Measurements from ENCODE around the gene RBKS.
"Not testable (repeated sequence)": the region's sequence is repeated elsewhere in the genome, so short reads cannot be mapped to it uniquely, and the experiment has no call there.

Gene RBKS

DNA sequence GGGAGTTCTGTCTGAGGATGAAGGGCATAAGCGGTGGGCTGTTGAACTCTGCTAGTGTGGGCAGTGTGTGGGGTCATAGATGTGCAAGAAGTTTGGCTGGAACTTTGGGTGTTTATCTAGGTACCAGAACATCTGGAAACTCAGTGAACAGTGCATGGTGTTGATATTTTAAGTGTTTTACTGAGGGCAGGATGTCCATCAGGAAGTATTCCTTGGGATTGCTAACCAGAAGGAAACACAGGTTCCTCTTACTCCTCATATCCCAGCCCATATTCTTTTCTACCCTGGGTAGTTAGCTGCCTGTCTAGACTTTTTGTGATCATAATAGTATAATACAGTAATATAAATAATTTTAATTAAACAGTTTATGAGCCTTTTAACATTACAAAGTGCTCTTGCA, 15.9 kb upstream of the RBKS start:
- DNase-seq (ENCODE audit: low spot score), result no peak

DNA sequence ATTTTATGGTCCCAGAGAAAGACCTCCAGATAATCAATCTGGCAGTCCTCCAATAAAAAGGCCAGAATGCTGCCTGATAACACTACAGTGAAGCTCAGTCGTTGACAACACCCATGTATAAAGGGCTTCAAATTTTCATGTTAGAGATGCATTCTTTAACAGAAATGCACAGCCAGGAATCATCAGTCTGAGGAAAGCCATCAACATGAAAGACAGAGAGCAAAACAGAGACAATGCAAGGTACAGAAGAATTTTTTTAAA, 14.1 kb upstream of the RBKS start:
- DNase-seq (ENCODE audit: low spot score), result no peak

DNA sequence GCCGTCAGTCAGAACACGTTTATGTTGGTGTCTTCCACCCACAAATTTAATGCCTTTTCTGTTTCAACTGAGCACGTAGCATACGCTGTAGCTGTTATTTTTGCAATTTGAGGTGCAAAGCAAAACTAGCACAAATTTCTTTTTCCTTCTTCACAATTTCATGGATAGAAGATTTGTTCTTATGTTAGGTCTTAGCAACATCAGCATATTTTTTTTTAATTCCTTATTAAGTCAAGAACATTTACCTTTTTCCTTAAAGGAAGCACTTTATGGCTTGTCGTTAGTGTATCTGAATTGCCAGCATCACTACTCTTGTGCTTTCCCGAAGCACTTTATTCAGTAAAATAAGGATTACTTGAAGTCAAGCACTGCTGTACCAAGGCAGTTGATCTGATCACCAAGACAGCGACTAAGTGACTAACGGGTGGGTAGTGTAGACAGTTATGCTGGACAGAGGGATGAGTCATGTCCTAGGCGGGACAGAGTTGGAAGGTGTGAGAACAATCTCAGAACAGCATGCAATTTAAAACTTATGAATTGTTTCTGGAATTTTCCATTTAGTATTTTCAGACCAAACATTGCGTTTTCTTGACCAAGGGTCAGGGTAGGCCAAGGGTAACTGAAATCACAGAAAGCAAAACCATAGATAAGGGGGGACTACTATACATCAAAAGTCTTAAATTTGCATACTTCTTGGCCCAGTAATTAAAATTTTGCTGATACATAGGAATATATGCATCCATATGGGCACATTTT, 13.6 kb upstream of the RBKS start:
- no peak for DNase-seq (ENCODE audit: low spot score)

DNA sequence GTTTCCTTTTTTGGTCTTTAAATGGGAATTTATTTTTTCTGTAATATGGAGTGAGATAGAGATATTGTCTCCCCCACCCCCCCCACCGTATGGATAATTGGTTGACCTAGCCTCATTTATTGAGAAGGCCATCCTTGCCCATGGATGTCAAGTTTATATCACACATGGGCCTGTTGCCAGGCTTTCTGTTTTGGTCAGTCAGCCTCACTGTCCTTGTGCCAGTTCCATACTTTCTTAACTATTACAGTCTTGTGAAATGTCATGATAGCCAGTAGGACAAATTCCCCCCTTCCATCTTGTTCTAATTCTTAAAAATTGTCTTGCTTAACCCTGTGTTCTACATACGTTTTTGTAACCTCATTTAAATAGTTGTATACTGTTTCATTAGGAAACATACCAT, 12.8 kb upstream of the RBKS start:
- no peak for DNase-seq (ENCODE audit: low spot score)

DNA sequence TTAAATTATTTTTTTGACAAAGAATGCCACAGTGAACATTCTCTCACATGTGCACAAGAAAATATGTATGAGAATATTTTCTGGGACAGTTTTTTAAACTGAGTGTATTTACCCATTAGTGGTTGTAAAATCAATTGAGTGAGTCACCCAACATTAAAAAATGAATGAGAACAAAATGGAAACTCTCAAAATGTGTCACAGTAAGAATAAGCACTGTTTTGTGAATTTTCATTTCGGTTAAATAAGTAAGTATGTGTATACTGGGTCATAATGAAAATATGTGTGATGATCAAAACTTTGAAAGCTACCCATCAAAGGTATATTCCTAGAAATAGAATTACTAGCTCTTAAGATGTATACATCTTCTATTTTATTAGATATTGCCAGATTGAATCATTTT, 11.9 kb upstream of the RBKS start:
- DNase-seq (ENCODE audit: low spot score), result no peak

DNA sequence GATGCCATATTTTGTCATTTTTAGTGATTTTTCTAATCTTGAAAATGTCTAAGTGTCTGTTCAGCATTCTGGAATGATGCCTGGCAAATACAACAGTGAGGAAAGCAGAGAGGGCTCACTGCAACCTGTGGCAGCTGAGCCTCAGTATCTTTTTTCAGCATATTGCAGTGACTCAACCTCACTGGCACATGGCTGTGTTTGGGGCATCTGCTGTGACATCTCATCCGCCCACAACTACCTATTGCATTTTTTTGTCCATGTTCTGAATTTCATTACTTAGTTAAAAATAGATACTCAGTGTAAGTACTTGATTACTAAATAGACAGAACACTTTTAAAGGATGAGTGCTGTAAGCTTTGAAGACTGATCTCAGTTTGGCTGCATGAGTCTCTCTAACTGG, 11.0 kb upstream of the RBKS start:
- DNase-seq (ENCODE audit: low spot score), result no peak

DNA sequence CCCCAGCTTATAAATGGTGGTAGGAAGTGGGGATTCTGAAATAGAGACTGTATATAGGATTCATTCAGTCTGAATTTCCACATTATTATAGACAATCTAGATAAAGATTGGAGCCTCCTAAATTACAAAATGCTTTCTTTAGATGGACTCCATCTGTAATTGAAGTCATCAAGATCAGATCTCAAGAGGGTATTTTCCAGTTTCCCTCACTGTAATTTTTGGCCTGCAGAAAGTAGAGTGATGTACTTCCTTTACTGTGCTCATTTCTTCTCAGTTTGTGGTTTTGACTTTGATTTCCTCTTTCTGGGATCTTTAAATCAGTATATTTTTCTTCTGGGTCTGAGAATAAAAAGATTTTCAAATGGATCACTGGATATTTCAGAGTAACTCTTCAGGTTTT, 7.5 kb upstream of the RBKS start:
- no peak for DNase-seq (ENCODE audit: low spot score)

DNA sequence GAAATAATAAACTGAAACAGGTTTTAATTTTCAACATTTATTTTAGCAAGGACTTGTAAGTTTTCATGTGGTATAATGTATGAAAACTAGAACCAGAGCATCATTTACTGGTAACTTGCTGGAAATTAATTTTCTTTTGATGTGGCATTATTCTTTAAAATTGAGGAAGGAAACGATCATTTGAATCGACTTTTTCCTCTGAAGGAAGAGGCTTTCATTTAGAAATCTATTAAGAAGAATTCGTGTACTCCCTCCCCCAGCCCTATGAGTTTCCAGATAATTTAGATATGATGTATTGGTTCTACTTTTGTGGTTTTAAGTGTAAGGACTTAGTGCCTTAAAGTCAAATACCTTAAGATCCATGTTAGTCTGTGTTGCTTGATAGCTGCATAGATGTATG, 2.8 kb upstream of the RBKS start:
- no peak for DNase-seq (ENCODE audit: low spot score)

DNA sequence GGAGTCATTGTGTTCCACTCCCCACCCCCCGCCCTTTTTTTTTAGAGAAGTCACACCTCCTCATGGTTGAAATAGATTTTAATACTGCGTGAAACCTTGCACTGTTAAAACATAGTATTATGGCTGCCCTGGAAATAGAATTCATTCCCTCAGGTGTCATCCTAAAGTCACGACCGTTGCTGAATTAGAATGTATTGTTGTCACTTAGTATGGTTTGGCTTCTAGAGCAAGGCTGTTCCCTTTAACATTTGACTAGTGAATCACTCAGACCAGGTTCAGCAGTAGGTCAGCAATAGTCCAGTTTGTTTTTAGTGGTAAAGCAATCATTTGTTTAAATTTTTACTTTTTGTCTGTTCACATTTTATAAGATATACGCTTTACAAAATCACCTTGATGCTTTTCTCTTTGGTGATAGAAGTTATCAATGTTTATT, 1.5 kb upstream of the RBKS start:
- no peak for DNase-seq (ENCODE audit: low spot score)

DNA sequence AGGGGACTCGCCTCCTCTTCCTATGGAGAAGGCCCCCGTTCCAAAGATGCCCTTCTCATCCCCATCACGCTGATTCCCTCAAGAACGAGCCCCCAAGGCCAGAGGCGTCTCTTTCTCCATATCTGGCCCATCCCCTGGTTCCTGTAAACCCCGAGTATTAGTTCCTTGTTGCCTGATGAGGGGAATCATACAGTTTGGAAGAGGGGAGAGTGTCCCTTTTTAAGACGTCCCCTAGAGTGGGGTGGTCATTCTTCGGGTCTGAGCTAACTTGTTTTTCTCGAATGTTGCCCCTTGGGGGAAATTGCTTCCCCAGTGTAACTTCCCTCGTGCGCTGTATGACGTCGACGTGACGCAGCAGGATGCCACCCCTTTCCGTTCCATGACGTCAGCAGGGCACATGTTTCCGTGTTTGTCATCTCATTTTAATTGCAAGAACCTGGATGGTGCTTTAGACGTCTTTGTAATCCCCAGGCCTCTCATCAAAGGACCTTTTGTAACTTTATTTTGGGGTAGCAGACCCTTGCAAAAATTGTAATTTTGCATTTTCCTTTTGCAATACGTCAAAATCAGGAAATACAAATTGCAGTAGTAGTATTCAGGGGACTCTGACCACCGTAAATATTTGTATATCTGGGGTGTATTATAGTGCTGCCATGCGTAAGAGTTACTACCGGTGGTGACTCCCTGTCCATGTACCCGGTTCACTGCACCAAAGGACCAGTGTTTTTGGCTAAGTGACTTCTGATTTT, 911 bp upstream of the RBKS start:
- peak; percentile 38 for DNase-seq (ENCODE audit: low spot score)

DNA sequence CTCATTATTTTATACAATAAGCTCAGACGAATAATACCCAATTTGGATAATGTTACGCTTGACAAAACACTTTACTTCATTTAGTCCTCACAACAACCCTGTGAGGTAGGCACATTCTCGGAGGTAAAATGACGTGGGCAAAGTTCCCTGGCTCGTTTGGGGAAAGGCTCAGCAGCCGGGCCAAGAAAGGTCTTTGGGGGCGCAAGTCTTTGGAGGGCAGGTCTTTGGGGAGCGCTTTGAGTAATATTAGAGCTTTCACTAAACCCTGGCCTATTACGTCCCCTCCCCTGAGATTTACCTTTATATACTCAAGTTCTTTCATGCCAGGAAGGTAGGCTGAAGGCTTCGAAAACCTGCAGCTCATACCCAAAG, 427 bp downstream of the RBKS start:
- peak; percentile 12 for DNase-seq (ENCODE audit: low spot score)

DNA sequence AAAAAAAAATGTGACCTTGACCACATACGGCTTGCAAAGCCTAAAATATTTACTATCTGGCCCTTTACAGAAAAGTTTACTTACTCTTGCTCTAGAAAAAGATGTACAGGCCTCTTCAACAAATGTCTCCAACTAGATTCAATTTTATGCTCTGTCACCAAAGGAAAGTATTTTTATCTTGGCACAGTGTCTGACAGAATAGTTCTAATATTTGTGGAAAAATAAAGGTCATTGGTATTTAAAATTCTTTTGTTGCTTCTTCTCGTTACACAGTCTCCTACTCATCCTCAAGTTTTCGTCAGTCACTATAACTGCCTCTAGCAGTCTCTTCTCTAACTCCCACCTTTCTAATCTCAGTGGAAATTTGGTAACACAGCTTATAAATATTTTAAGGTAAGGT, 1.4 kb downstream of the RBKS start:
- DNase-seq (ENCODE audit: low spot score), result no peak

DNA sequence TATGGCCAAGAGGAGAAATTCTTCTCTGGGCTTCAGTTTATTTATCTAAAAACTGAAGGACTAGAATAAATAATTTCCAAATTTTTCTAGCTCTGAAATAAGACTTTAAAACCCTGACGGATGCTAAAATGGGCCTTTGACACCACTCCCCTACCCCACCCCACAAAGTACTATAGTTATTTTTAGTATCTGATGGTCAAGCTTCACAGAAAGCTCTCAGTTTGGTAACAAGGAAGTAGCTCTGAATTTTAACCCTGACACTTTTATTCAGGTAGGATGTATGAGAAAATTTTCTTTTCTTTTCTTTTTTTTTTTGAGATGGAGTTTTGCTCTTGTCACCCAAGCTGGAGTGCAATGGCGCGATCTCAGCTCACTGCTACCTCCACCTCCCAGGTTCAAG, 2.4 kb downstream of the RBKS start:
- no peak for DNase-seq (ENCODE audit: low spot score)

DNA sequence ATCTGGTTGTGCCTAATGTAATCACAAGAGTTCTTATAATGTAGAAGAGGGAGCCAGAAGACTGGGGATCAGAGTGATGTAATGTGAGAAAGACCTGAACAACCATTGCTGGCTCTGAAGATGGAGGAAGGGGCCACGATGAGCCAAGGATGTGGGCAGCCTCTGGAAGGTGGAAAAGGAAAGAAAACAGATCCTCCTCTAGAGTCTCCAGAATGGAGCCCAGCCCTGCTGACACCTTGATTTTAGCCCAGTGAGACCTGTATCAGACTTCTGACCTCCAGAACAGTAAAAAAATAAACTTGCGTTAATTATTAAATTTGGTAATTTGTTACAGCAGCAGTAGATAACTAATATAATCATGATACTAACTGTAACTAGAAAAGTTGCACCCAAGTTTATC, 3.1 kb downstream of the RBKS start:
- DNase-seq (ENCODE audit: low spot score), result no peak

DNA sequence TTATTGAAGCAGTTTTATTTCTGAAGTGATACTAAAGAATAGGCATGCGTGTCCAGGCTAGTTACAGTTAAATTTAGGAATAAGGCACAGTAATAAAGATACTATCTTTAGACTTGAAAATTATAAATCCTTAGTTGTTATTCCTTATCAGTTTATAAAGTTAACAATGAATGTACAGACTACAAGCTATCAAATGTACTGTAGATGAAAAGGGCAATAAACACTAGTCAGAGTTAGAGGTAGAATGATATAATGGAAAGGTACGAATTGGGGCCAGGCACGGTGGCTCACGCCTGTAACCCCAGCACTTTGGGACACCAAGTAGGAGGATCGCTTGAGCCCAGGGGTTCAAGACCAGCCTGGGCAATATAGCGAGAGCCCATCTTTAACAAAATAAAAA, 3.9 kb downstream of the RBKS start:
- no peak for DNase-seq (ENCODE audit: low spot score)

DNA sequence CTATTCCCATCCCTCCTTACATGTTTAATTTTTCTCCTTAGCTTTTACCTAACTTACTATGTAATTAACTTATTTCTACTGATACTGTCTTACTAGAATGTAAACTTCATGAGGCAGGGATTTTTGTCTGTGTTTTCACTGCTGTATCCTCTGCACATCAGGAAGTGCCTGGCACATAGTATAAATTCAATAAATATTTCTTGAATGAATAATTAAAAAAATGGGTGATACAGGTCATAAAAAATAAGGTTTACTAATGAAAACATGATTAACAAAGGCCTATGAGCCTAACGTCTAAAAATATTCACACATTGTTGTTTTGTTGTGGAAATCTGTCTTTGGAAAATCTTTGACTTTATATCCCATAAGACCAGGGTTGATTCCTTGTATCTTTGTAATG, 4.5 kb downstream of the RBKS start:
- no peak for DNase-seq (ENCODE audit: low spot score)

DNA sequence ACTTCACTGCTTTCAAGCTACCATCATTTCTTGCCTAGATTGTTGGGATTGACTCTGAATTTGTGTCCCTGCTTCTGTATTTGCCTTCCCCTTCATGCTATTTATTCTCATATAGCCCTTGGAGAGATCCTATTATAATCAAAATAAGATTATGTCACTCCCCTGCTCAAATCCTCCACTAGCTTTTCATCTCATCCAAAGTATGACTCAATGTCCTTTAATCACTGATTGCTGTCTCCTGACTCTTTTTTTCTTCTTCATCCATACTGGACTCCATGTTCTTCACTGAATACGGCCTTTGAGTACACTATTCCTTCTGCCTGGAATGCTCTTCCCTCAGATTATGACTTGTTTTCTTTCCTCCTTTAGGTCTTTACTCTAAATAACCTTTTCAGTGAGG, 5.0 kb downstream of the RBKS start:
- DNase-seq (ENCODE audit: low spot score), result no peak

DNA sequence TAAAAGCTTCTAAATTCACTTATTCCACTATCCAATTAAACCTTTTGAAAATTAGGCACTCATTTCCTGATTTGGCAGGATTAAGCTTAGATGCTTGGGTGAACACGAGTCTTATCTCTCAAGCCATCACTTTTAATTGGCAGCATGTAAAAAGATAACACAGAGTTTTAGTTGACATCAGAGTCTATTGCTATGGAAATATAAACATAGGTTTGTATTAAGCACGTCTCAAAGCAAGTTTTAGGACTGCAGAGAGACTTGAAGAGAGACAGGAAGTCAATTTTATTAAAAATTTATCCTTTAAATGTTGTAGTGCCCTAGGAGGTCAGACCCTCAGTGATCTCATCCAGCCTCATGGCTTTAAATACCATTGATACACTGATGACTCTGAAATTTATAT, 5.6 kb downstream of the RBKS start:
- no peak for DNase-seq (ENCODE audit: low spot score)

DNA sequence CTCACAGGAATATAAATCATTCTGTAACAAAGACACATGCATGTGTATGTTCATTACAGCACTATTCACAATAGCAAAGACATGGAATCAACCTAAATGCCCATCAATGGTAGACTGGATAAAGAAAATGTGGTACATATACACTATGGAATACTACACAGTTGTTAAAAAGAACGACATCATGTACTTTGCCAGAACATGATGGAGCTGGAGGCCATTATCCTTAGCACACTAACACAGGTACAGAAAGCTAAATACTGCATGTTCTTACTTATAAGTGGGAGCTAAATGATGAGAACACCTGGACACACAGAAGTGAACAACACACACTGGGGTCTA, 7.6 kb downstream of the RBKS start:
- DNase-seq (ENCODE audit: low spot score), result not testable (repeated sequence)

DNA sequence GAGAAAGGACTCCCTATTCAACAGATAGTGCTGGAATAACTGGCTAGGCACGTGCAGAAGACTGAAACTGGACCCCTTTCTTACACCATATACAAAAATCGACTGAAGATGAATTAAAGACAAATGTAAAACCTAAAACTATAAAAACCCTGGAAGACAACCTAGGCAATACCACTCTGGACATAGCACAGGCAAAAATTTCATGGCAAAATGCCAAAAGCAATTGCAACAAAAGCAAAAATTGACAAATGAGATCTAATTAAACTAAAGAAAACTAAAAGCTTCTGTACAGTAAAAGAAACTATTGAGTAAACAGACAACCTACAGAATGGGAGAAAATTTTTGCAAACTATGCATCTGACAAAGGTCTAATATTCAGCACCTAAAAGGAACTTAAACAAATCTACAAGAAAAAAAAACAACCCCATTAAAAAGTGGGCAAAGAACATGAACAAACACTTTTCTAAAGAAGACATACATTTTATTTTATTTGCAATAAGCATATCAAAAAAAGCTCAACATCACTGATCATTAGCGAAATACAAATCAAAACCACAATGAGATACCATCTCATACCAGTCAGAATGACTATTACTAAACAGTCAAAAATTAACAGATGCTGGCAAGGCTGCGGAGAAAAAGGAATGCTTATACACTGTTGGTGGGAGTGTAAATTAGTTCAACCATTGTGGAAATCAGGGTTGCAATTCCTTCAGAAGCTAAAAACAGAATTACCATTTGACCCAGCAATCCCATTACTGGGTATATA, 8.2 kb downstream of the RBKS start:
- DNase-seq (ENCODE audit: low spot score), result not testable (repeated sequence)

DNA sequence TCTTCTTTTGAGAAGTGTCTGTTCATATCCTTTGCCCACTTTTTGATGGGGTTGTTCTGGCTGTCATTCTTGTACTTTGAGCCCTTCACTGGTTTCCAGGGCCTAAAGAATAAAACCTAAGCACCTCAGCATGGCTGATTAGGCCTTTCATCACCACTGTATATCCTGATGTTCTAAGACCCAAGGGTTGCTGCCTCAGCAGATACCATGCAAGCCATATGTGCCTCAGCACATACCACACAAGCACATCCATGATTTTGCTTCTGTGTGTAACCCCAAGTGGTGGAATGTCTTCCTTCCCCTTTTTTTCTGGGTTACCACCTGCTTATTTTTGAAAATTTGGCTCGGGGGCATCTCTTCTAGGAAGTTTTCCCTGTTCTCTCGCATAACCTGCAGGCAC, 11.4 kb downstream of the RBKS start:
- no peak for DNase-seq (ENCODE audit: low spot score)

DNA sequence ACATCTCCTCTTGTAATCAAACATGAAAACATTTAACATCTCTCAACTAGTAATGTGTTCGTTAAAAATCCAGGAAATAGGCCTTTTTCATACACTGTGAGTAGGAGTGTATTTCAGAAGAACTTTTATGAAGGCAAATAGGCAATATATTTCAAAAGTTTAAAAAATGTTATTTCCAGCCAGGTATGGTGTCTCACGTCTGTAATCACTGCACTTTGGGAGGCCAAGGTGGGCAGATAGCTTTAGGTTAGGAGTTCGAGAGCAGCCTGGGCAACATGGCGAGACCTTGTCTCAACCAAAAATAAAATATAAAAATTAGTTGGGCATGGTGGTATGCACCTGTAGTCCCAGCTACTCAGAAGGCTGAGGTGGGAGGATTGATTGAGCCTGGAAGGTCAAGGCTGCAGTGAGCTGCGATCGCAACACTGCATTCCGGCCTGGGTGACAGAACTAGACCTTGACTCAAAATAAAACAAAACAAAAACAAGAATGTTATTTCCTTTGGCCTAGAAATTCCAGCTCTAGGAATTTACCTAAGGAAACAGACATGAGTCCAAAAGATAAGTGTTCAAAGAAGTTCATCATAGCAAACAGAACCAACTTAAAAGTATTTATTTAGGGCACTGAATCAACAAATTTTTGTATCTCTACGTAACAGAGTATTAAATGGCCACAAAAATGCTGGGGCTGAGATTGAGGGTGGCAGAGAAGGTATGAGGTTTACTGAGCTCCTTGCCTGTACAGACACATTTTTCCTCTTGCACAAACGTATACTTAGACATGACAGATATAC, 14.9 kb downstream of the RBKS start:
- DNase-seq (ENCODE audit: low spot score), result no peak

DNA sequence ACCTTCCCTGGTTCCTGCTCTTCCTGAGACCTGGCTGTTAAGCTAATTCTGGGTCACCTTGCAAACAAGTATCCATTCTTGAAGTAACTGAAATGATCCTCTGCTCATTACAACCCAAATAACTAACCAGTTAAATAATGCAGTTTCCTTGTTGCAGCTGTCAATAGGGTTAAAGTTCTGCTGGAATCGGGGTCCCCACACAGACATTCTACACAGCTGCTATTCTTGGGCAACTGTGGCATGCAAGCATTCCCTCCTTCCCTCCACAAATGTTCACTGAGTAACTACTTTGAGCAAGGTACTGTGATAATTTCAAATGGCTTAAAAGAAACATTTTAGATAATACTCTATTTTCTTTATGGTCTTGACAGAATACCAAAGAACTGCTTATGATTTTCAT, 17.1 kb downstream of the RBKS start:
- no peak for DNase-seq (ENCODE audit: low spot score)
